Gastroesophageal sphincter (tissue), 4 donors: ENCODE results near the gene CFAP97D2. TPM values are rescaled to one million over a fixed set of nuclear protein-coding genes. Genes with fewer than 3 reads are reported as not detected.

Experiments
- ATAC-seq: fragments of 150-250 bp; one replicate; pipeline ENCODE4 v1.9.1; 2016; ENCODE audit warnings: mild to moderate bottlenecking, moderate library complexity
- H3K27ac ChIP-seq, 4 donors: fragments of 200-600 bp; sonication (generic) in 3 of 4; 1 replicate in 3 of 4; 2 replicates in 1 of 4; pipeline ENCODE4 v1.5.1; 2016 to 2019
- H3K27me3 ChIP-seq: fragments of 200-600 bp; sonication (generic); one replicate; pipeline ENCODE4 v1.5.1; 2019
- H3K36me3 ChIP-seq, 2 donors: fragments of 200-600 bp; sonication (generic); one replicate each; pipeline ENCODE4 v1.5.1; 2019; ENCODE audit warnings: control low read depth in 1 of 2
- H3K4me1 ChIP-seq, 3 donors: fragments of 200-600 bp; sonication (generic); 1 replicate in 2 of 3; 2 replicates in 1 of 3; pipeline ENCODE4 v1.5.1; 2016 to 2019; ENCODE audit warnings: control low read depth in 2 of 3
- H3K4me3 ChIP-seq, 2 donors: fragments of 200-600 bp; sonication (generic); one replicate each; pipeline ENCODE4 v1.5.1; 2019; ENCODE audit warnings: mild to moderate bottlenecking in 1 of 2, moderate library complexity in 1 of 2
- H3K9me3 ChIP-seq, 3 donors: fragments of 200-600 bp; sonication (generic); one replicate each; pipeline ENCODE4 v1.5.1; 2017 to 2019; ENCODE audit warnings: control low read depth in 2 of 3
- EP300 ChIP-seq: sonication (generic); formaldehyde crosslinking; IDR thresholded peaks from one replicate; pipeline ENCODE4 v1.6.1; 2017; ENCODE audit warnings: antibody characterized with exemption, mild to moderate bottlenecking
- POLR2A ChIP-seq, 2 donors: fragments of 450-650 bp; IDR thresholded peaks; one replicate each; pipeline ENCODE4 v1.6.1; 2017; ENCODE audit warnings: antibody characterized with exemption in 2 of 2, mild to moderate bottlenecking in 2 of 2, moderate library complexity in 1 of 2
- POLR2AphosphoS5 ChIP-seq: sonication (generic); formaldehyde crosslinking; IDR thresholded peaks from one replicate; pipeline ENCODE4 v1.6.1; 2017; ENCODE audit warnings: antibody characterized with exemption
- WGBS, 2 donors: methylation state at CpG; one replicate each; pipeline ENCODE4 v1.1.5; 2018; ENCODE audit warnings: low coverage in 1 of 2; 5-methylcytosine and 5-hydroxymethylcytosine counted together
- total RNA-seq, 4 donors: library from RNA; depleted of rRNA; stranded (reverse); fragments of >200 nt; gene quantifications; one replicate each; pipeline ENCODE4 v1.1.0, GENCODE V29; 2016
- TF ChIP-seq, protein P1 (sequence below), 4 experiments: fragments of 200-600 bp in 2 of 4; fragments of 450-650 bp in 2 of 4; sonication (generic) in 1 of 4; IDR thresholded peaks; one replicate each; pipeline ENCODE4 v1.5.1; 2017 to 2019; ENCODE audit warnings: antibody characterized with exemption in 4 of 4, mild to moderate bottlenecking in 2 of 4, moderate library complexity in 2 of 4

The CFAP97D2 gene
- not detected for total RNA-seq

DNA sequence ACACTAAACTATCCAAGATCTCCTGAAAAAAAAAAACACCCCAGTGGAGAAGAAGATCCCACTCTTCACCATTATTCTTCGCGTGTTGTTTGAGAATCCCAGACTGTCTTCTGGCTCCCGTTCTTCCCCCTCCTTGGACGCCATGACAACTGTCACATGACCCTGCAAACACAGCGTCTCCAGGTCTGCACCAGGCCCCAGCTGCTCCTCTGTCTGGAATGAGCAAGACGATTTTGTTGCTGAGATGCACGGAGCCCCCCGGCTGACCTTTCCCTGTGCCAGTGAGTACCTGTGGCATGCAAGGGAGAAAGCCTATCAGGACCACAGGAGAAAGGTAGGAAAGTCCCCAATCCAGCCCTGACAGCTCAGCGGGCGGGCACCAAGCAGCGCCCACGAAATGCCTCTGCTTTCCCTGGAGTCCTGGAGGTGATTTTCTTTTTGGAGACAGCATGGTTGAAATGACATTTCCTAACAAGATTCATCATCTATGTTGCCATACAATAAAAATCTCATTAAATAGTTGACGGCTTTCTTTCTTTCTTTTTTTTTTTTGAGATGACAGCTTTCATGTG lies at the start of gene CFAP97D2:
CFAP97D2 (plus strand) TSS at position 171 of the 572 bp plus-strand sequence; CDS start at position 245, 74 bp downstream.
- 40 to 51% methylated on average over 3 to 12 of the region's 13 CpGs for WGBS, 2 donors
- Histone ChIP-seq H3K4me1 (no peaks in the 10 kb centered on the region), H3K4me3 (no peak within 1 kb of the TSS), H3K27me3 (no peaks in the 10 kb centered on the region), H3K36me3 (no peaks in the 10 kb centered on the region), H3K27ac (no peak within 1 kb of the TSS), H3K9me3 (no peaks in the 10 kb centered on the region)
- ATAC-seq = no peak
- TF ChIP-seq EP300 (no peak), POLR2A (IDR thresholded peaks at IDR 0.05) (no peak)

DNA sequence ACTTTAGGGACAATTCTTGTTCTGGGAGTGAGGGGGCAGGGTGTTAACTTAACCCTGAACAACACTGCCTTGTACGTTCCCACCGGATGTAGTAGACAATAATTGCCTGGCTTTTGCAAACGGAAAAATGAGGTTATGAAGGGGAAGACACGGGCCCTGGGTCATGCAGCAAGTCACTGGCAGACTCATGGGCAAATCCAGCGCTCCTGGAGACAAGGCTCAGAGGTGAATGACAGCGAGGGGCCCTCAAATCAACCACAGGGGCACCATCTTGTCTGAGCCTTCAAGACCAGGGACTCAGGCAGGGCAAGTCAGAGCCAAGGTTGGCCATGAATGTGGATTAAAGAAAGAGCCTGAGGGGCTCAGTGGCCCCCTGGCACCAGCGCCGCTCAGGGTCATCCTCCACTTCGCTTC lies 49.4 kb upstream of the CFAP97D2 start:
- H3K9me3 ChIP-seq = no peaks in the 10 kb centered on the region
- peaks cover 0 to 67% (median 44%) of the 10 kb centered on the region in 3 donors for H3K4me1 ChIP-seq
- no peak for ATAC-seq
- TF ChIP-seq, protein P1, sequence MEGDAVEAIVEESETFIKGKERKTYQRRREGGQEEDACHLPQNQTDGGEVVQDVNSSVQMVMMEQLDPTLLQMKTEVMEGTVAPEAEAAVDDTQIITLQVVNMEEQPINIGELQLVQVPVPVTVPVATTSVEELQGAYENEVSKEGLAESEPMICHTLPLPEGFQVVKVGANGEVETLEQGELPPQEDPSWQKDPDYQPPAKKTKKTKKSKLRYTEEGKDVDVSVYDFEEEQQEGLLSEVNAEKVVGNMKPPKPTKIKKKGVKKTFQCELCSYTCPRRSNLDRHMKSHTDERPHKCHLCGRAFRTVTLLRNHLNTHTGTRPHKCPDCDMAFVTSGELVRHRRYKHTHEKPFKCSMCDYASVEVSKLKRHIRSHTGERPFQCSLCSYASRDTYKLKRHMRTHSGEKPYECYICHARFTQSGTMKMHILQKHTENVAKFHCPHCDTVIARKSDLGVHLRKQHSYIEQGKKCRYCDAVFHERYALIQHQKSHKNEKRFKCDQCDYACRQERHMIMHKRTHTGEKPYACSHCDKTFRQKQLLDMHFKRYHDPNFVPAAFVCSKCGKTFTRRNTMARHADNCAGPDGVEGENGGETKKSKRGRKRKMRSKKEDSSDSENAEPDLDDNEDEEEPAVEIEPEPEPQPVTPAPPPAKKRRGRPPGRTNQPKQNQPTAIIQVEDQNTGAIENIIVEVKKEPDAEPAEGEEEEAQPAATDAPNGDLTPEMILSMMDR (IDR thresholded peaks at IDR 0.05) = no peak
- no peak for TF ChIP-seq POLR2A (IDR thresholded peaks at IDR 0.05)
- no peak for TF ChIP-seq POLR2AphosphoS5
- TF ChIP-seq EP300 = no peak
- no peaks in the 10 kb centered on the region for H3K27me3 ChIP-seq
- no peaks in the 10 kb centered on the region for H3K36me3 ChIP-seq
- 75 to 80% methylated on average over 1 to 9 of the region's 9 CpGs for WGBS, 2 donors
- peak overlapping the region in 3 of 4 donors; percentile 82 to 89 (median 88) for H3K27ac ChIP-seq
- H3K4me3 ChIP-seq = no peak overlapping the region

DNA sequence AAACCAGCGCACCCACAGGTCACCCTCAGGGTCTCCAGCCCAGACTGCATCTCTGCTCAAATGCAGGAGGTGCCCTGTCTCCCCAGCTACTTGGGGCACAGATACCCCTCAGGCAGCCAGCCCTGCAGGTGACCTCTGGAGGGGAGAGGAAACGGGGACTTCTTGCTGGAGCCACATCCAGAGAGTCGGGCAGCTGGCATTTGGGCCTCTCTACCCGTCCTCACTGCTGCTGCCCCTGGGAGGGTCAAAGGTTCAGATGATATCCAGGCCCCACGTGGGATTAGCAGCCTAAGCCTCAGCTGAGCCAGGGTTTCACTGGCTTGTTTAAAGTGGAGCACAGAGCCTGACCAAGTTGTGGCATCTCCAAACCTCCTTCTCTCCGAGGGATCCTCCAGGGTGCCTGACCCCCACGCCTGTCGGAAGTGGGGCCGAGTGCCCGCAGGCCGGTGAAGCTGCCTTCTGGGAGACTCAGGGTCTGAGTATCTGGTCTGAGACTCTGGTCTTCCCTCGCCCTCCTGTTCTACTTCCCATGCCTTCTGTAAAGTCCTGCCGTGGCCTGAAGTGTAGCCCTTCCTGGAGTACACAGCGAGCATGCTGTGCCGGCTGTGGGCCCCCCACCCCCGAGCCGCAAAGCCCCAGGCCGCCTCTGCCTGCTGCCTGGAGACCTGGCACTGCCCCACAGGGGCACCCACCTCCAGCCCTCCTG lies 48.8 kb upstream of the CFAP97D2 start:
- TF ChIP-seq, protein P1 (IDR thresholded peaks at IDR 0.05) = no peak
- no peak for TF ChIP-seq POLR2AphosphoS5
- no peak for TF ChIP-seq EP300
- no peak for TF ChIP-seq POLR2A (IDR thresholded peaks at IDR 0.05)
- Histone ChIP-seq H3K36me3 (no peaks in the 10 kb centered on the region), H3K27ac (peak overlapping the region; percentile 36 to 89 (median 85)), H3K4me3 (peak overlapping the region; percentile 76 to 95), H3K27me3 (no peaks in the 10 kb centered on the region), H3K9me3 (no peaks in the 10 kb centered on the region), H3K4me1 (peaks cover 0 to 61% (median 44%) of the 10 kb centered on the region in 3 donors)
- ATAC-seq = no peak
- WGBS, 2 donors = no CpG with 5 or more reads among the region's 18 CpGs

DNA sequence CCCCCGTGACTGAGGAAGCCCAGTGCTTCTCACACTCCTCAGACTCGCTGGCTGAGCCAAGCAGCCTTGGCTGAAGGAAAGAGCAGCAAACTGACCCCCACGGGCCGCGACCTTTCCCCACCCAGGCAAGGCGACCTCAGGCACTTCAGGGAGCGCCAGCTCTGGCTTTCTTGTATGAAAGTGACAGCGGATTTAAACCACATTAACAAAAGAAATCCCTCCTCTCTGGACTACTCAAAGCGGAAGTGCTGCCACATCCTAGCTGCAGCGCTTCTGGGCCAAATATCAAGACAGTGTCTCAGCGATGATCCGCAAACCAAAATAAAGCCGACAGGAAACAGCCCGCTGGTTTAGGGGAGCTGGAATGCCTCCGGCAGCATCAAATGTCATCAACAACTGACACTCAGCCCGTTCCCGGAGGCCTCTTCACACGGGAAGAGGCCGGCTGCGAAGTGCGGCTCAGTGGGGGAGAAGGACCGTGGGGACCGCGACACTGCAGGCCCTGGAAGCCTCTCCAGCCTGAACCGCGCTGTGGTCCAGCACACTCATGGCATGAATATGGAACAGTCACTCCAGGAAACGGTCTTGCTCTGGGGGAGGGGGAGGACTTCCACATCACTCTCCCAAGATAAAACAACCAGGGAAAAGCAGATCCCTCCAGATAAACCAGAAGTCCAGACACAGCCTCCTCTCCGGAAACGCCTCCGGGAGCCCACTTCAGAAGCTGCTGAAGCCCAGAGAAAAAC lies 48.0 kb upstream of the CFAP97D2 start:
- Histone ChIP-seq H3K9me3 (no peaks in the 10 kb centered on the region), H3K27me3 (no peaks in the 10 kb centered on the region), H3K4me3 (peak overlapping the region; percentile 76 to 95), H3K36me3 (no peaks in the 10 kb centered on the region), H3K27ac (peak overlapping the region; percentile 36 to 89 (median 85)), H3K4me1 (peaks cover 0 to 55% (median 44%) of the 10 kb centered on the region in 3 donors)
- ATAC-seq = peak; percentile 31
- WGBS, 2 donors = 0% methylated on average over 5 to 15 of the region's 30 CpGs
- TF ChIP-seq EP300 = no peak
- TF ChIP-seq POLR2AphosphoS5 = peak; percentile 30

DNA sequence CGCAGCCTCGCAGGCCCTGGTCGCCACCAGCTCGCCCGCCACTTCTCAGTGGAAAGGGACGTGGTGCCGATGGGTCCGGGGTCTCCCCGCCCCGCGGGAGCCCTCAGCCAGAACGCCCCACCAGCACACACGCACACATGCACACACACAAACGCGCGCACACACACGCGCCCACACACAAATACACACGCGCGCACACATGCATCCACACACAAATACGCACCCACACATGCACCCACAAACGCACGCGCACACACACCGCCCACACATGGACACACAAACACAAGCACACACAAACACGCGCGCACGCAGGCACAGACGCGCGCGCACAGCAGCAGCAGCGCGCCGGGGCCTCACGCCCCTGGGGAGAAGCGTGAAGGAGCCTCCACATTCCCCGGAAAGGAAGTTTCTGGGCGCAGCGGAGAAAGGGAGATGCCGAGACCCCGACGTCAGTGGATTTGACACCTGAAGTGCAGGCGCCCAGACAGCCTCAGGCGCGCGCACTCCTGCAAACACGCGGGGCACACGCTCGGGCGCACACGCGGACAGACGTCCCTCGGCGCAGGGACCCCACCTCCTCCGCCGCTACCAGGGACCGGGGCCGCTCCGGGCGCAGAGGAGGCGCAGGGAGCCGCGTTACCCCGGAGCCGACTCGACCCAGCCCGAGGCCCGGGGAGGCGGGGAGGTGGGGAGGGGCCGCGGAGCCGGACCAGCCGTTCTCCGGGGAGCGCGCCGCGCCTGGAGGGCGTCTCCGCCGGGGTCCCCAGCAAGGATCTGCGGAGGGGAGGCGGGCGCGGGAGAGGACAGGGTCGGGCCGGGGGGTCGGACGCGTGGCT lies 47.3 kb upstream of the CFAP97D2 start:
- Histone ChIP-seq H3K4me1 (peaks cover 0 to 47% (median 38%) of the 10 kb centered on the region in 3 donors), H3K36me3 (no peaks in the 10 kb centered on the region), H3K9me3 (no peaks in the 10 kb centered on the region), H3K4me3 (peak overlapping the region; percentile 76 to 95), H3K27ac (peak overlapping the region; percentile 41 to 89 (median 85)), H3K27me3 (no peaks in the 10 kb centered on the region)
- 0% methylated on average over 1 of the region's 95 CpGs; no CpG with 5 or more reads in 1 of the 2 donors for WGBS, 2 donors
- ATAC-seq = peak; percentile 24
- TF ChIP-seq, protein P1 (IDR thresholded peaks at IDR 0.05) = no peak
